Measurements from ENCODE around the gene PRKCA. TPM values are rescaled to one million over a fixed set of nuclear protein-coding genes. Genes with fewer than 3 reads are reported as not detected.
A peak's percentile ranks its signal among the peaks of the same experiment; 100 is the strongest.

Gene PRKCA
- total and polyA plus RNA-seq, 9 of the 15 experiments (the other 6 are each of a cell fraction or from before 2014, with no cell fraction given), result 3.2 to 33.0 (median 17.8) TPM

DNA sequence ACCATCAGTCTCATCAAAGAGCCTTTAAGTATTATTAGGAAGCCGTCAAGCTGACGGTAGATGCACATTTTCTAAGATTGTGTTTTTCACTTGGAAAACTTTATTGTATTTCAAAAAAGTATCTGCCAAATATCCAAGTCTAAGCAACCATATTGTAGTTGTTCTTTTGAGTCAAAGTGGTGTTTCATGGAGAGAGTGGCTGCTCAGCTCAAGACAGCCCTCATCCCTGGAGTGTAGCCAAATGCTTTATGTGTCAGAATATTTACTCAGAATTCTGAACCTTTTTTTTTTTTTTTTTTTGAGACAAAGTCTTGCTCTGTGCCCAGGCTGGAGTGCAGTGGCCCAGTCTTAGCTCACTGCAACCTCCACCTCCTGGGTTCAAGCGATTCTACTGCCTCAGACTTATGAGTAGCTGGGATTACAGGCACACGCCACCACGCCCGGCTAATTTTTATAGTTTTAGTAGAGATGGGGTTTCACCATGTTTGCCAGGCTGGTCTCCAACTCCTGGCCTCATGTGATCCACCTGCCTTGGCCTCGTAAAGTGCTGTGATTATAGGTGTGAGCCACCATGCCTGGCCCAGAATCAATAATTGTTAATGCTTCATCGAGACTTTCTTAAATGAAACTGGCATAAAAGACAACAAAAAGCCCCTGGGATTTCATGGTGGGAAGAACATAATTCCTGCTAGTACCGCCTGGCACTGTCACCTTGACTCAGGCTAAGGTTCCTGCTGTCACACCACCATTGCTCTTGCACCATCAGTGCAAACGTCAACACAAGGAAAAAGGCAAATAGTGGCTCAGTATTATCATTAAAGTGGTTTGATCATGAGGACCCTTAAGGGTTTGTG lies 45.5 kb downstream of the PRKCA start (continued):
- TF ChIP-seq, protein P1, sequence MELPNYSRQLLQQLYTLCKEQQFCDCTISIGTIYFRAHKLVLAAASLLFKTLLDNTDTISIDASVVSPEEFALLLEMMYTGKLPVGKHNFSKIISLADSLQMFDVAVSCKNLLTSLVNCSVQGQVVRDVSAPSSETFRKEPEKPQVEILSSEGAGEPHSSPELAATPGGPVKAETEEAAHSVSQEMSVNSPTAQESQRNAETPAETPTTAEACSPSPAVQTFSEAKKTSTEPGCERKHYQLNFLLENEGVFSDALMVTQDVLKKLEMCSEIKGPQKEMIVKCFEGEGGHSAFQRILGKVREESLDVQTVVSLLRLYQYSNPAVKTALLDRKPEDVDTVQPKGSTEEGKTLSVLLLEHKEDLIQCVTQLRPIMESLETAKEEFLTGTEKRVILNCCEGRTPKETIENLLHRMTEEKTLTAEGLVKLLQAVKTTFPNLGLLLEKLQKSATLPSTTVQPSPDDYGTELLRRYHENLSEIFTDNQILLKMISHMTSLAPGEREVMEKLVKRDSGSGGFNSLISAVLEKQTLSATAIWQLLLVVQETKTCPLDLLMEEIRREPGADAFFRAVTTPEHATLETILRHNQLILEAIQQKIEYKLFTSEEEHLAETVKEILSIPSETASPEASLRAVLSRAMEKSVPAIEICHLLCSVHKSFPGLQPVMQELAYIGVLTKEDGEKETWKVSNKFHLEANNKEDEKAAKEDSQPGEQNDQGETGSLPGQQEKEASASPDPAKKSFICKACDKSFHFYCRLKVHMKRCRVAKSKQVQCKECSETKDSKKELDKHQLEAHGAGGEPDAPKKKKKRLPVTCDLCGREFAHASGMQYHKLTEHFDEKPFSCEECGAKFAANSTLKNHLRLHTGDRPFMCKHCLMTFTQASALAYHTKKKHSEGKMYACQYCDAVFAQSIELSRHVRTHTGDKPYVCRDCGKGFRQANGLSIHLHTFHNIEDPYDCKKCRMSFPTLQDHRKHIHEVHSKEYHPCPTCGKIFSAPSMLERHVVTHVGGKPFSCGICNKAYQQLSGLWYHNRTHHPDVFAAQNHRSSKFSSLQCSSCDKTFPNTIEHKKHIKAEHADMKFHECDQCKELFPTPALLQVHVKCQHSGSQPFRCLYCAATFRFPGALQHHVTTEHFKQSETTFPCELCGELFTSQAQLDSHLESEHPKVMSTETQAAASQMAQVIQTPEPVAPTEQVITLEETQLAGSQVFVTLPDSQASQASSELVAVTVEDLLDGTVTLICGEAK (IDR thresholded peaks at IDR 0.05), result peak; percentile 60
- TF ChIP-seq, protein P1 (CRISPR knock-in tag; IDR thresholded peaks at IDR 0.05), result peak; percentile 81

Data from K562 (cell line).